Bronchial epithelial cell (primary cell): ENCODE data around the gene DAGLA. TPM values are rescaled to one million over a fixed set of nuclear protein-coding genes. Genes with fewer than 3 reads are reported as not detected.

Experiments
- DNase-seq: peaks from one replicate; pipeline ENCODE4 v3.0.0-alpha.2; 2010; ENCODE audit warnings: low read depth
- FAIRE-seq: peaks from 2 replicates; lab custom pipeline; 2011; peaks lifted over from hg19 to GRCh38; lab: Jason Lieb, UNC
- H3K27me3 ChIP-seq: 2 replicates; pipeline ENCODE4 v1.5.1; 2011; ENCODE audit warnings: low read length; ENCODE audit not compliant: control insufficient read depth, insufficient read depth
- H3K36me3 ChIP-seq: 2 replicates; pipeline ENCODE4 v1.5.1; 2011; ENCODE audit warnings: low read length; ENCODE audit not compliant: control insufficient read depth, insufficient read depth
- H3K4me3 ChIP-seq: 2 replicates; pipeline ENCODE4 v1.5.1; 2011; ENCODE audit warnings: mild to moderate bottlenecking, low read depth, low read length, control low read depth
- total RNA-seq: library from RNA; depleted of rRNA; stranded (reverse); fragments of >200 nt; gene quantifications from 2 replicates; pipeline ENCODE4 v1.2.1, GENCODE V29; 2014
- TF ChIP-seq, protein P1 (sequence below): IDR thresholded peaks from 2 replicates; pipeline ENCODE4 v1.5.1; 2011; ENCODE audit warnings: mild to moderate bottlenecking, moderate library complexity, low read length, control low read depth, inconsistent platforms; ENCODE audit not compliant: insufficient read depth, severe bottlenecking

The DAGLA gene
- total RNA-seq, 1 donor from 2014 or later = under 0.01 TPM

DNA sequence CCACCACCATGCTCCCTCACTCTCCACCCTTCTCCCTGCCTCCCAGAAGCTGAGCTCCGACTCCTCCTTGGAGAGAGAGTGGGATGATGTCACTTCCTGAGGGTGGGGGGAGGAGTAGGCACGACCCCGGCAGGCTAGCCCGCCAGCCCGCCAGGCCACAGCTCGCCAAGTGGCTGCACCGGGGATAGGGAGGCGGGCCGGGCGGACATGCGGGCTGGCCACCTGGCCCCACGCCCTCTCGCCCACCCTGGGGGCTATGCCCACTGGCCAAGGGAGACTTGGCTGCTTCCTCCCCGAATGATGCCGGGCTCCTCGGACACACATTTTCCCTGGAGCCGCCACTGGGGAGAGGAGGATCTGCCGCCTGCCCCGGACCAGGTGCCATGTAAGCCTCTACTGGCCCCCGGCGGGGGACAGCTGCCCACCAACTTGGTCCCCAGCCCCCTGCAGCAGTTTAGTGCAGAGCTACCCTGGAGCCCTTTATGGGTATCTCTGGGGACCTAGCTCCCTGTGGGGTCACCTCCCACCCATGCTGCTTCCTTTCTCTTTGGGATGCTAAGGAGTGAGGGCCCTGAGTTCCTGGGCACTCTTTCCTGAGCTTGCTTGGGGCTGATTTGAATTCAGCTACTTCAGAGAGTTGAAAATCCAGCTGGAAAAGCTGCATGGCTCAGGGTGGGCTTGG lies 38.6 kb downstream of the DAGLA start:
- no peaks in the 10 kb centered on the region for H3K36me3 ChIP-seq
- H3K27me3 ChIP-seq = peaks cover 8% of the 10 kb centered on the region
- DNase-seq (no peak), FAIRE-seq (no peak)
- peak overlapping the region; percentile 19 for H3K4me3 ChIP-seq
- TF ChIP-seq, protein P1, sequence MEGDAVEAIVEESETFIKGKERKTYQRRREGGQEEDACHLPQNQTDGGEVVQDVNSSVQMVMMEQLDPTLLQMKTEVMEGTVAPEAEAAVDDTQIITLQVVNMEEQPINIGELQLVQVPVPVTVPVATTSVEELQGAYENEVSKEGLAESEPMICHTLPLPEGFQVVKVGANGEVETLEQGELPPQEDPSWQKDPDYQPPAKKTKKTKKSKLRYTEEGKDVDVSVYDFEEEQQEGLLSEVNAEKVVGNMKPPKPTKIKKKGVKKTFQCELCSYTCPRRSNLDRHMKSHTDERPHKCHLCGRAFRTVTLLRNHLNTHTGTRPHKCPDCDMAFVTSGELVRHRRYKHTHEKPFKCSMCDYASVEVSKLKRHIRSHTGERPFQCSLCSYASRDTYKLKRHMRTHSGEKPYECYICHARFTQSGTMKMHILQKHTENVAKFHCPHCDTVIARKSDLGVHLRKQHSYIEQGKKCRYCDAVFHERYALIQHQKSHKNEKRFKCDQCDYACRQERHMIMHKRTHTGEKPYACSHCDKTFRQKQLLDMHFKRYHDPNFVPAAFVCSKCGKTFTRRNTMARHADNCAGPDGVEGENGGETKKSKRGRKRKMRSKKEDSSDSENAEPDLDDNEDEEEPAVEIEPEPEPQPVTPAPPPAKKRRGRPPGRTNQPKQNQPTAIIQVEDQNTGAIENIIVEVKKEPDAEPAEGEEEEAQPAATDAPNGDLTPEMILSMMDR = no peak

DNA sequence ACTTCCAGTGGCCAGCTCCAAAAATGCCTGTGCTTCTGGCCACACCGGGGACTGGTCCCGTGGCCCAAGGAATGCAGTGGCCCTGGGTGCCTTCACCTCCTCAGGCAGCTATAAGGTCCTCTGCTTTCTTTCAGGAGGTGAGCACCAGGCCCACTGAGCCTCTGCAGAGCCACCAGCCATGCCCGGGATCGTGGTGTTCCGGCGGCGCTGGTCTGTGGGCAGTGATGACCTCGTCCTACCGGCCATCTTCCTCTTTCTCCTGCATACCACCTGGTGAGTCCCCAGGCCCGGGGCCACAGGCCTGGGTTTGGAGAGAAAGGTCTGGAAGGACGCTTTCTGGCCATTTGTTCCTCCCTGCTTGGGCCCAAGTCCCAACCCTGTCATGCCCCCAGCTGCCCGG lies 39.8 kb downstream of the DAGLA start:
- peaks cover 8% of the 10 kb centered on the region for H3K27me3 ChIP-seq

DNA sequence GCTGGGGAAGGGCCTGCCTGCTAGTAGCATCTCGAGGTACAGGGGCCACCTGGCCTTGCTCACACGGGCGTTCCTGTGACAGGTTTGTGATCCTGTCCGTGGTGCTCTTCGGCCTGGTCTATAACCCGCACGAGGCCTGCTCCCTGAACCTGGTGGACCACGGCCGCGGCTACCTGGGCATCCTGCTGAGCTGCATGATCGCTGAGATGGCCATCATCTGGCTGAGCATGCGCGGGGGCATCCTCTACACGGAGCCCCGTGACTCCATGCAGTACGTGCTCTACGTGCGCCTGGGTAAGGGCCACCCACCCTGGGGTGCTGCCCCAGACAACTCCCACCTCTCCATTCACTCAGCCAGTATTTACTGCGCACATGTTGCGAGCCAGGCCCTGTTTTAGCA lies 40.4 kb downstream of the DAGLA start:
- TF ChIP-seq, protein P1 = no peak
- H3K4me3 ChIP-seq = no peak overlapping the region
- FAIRE-seq = no peak
- H3K36me3 ChIP-seq = no peaks in the 10 kb centered on the region
- peaks cover 4% of the 10 kb centered on the region for H3K27me3 ChIP-seq
- DNase-seq = no peak

More for the DNA sequence above, 39.8 kb downstream of the DAGLA start:
- DNase-seq (no peak), FAIRE-seq (no peak)
- no peaks in the 10 kb centered on the region for H3K36me3 ChIP-seq
- H3K4me3 ChIP-seq = no peak overlapping the region
- TF ChIP-seq, protein P1 = no peak

DNA sequence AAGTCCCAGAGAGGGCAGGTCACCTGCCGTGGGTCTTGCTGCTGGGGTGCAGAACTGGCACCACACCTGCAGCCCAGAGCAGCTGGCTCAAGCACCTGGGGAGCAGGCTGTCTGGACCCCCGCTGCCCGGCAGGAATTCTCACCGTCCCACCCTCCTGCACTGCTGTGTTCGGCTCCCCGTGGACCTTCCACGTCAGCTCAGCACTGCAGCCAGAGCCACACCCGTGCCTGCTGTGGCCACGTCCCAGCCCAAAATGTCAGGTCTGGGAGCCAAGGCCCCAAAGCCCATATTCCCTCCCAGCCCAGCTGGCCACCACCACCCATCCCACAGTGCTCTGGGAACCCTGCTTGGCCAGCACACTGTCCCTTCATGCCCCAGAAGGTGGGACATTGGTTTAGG lies 44.2 kb downstream of the DAGLA start:
- FAIRE-seq = no peak
- H3K4me3 ChIP-seq = no peak overlapping the region
- no peaks in the 10 kb centered on the region for H3K36me3 ChIP-seq
- DNase-seq = no peak
- H3K27me3 ChIP-seq = no peaks in the 10 kb centered on the region
- TF ChIP-seq, protein P1 = no peak

DNA sequence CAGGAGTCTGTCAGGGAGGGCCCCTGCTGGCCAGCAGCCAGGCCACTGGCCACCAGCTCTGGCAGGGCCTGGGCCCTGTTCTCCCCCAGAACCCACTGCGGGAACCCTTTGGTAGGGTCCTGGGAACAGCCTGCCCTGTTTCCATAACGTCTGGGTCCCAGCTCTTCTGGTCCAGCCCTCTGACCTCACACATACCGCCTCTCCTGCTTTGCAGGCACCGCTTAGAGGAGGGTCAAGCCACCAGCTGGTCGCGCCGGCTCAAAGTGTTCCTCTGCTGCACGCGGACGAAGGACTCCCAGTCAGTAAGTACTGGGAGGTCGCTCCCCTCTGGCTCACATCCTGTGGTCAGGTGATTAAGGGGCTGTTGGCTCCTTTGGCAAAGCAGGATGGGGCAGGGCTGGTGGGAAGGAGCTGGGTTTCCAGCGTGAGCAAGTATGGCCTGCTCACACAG lies 45.6 kb downstream of the DAGLA start:
- Histone ChIP-seq H3K27me3 (no peaks in the 10 kb centered on the region), H3K4me3 (no peak overlapping the region), H3K36me3 (no peaks in the 10 kb centered on the region)
- FAIRE-seq = no peak
- TF ChIP-seq, protein P1 = no peak
- peak; percentile 72 for DNase-seq

DNA sequence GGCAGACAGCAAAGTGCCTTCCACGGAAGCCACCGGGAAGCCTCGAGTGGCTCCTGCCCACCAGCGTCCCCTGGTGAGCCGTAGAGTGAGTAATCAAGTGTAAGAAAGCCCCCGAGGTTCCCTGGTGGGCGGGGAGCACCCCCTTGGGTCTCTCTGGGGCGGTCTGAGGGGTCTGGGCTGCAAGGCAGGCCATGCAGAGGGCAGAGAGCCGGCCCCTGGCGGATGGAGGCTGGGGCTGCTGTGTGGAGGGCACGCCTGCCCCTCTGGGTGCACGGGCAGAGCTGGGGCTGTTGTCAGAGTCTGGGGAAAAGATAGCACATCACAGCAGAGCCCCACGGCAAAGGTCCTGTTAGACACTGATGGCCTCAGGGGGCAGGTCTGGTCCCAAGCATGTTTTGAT lies 46.6 kb downstream of the DAGLA start:
- no peak for DNase-seq
- FAIRE-seq = no peak
- Histone ChIP-seq H3K36me3 (no peaks in the 10 kb centered on the region), H3K27me3 (no peaks in the 10 kb centered on the region), H3K4me3 (no peak overlapping the region)
- TF ChIP-seq, protein P1 = no peak
